ENCODE results near the gene VILL. TPM values are rescaled to one million over a fixed set of nuclear protein-coding genes. Genes with fewer than 3 reads are reported as not detected.

Gene VILL
- total and polyA plus RNA-seq, 2 of the 8 experiments (the other 6 are each of a cell fraction or from before 2014, with no cell fraction given): 4.1 to 4.2 TPM

- Histone ChIP-seq H3K4ac (replicated peaks; ENCODE audit: insufficient read length, low read depth, low read length) (no peak overlapping the region), H2AK5ac (ENCODE audit: low read depth, low read length) (no peak overlapping the region), H3K4me1 (replicated peaks in 1 of 4; ENCODE audit: control insufficient read depth in 3 of 4, insufficient read depth in 4 of 4, low read length in 3 of 4) (peaks cover 0 to 14% (median 7%) of the 10 kb centered on the region in 4 experiments; a peak in 6 of 7 replicates), H3K14ac (ENCODE audit: insufficient read length) (no peak overlapping the region), H2AFZ (ENCODE audit: low read length) (no peak overlapping the region), H3K4me2 (ENCODE audit: insufficient read depth in 1 of 2, low read depth in 2 of 2, low read length in 2 of 2) (no peak overlapping the region; a peak in 1 of 4 replicates), H2BK120ac (replicated peaks; ENCODE audit: low read depth, low read length) (no peak overlapping the region), H3K79me1 (ENCODE audit: low read depth, low read length) (no peaks in the 10 kb centered on the region), H3K23ac (ENCODE audit: insufficient read length) (no peak overlapping the region), H3K56ac (replicated peaks; ENCODE audit: insufficient read length, low read depth, low read length) (no peak overlapping the region), H3K4me3 (ENCODE audit: extremely low read depth in 1 of 4, insufficient read depth in 2 of 4, low read depth in 3 of 4, low read length in 4 of 4) (no peak overlapping the region), H3K27ac (ENCODE audit: low read depth, low read length) (no peak overlapping the region), H3K36me3 (ENCODE audit: control insufficient read depth in 2 of 4, insufficient read depth in 4 of 4, low read length in 3 of 4) (no peaks in the 10 kb centered on the region), H2BK20ac (ENCODE audit: low read length) (no peak overlapping the region), H4K5ac (ENCODE audit: insufficient read length, low read depth, low read length) (no peak overlapping the region), H4K20me1 (replicated peaks in 1 of 2; ENCODE audit: control insufficient read depth in 1 of 2, insufficient read depth in 2 of 2, low read length in 2 of 2) (no peaks in the 10 kb centered on the region), H2BK15ac (ENCODE audit: low read length) (no peak overlapping the region), H3K23me2 (ENCODE audit: low read depth, low read length) (peaks cover 7% of the 10 kb centered on the region), H3K9me3 (ENCODE audit: insufficient read depth in 2 of 2, low read depth in 1 of 2, low read length in 1 of 2) (no peaks in the 10 kb centered on the region), H4K8ac (ENCODE audit: extremely low read depth, insufficient read depth, low read length) (no peak overlapping the region), H2BK12ac (ENCODE audit: low read depth, low read length) (no peak overlapping the region), H2BK5ac (ENCODE audit: low read depth, low read length) (no peak overlapping the region), H3K79me2 (ENCODE audit: control insufficient read depth in 1 of 2, insufficient read depth in 2 of 2, low read length in 2 of 2) (no peaks in the 10 kb centered on the region), H3K27me3 (replicated peaks in 1 of 4; ENCODE audit: control insufficient read depth in 3 of 4, extremely low read depth in 1 of 4, insufficient read depth in 3 of 4, low read length in 3 of 4) (peaks cover 0 to 11% (median 3%) of the 10 kb centered on the region in 4 experiments; a peak in 4 of 7 replicates), H3K18ac (ENCODE audit: extremely low read depth, low read length) (no peak overlapping the region), H3K9ac (replicated peaks in 1 of 4; ENCODE audit: extremely low read depth in 1 of 4, low read depth in 3 of 4, low read length in 3 of 4) (no peak overlapping the region), H4K91ac (replicated peaks; ENCODE audit: insufficient read length, low read length) (no peak overlapping the region)
- POLR2A ChIA-PET (ENCODE audit: partially characterized antibody): no interaction called here
- CTCF ChIA-PET (ENCODE audit: partially characterized antibody): interaction anchor here (1.0 to 2.1 kb wide), 6 partner anchors 10 to 83 kb away, joined by 3 to 10 read pairs (median 4); no protein-coding TSS in a partner anchor
- WGBS, 2 experiments (ENCODE audit: extremely low coverage in 1 of 2, insufficient coverage in 1 of 2, insufficient read length in 1 of 2, insufficient replicate concordance in 2 of 2, low coverage in 1 of 2, low lambda C conversion rate in 2 of 2, missing lambda C conversion rate in 1 of 2): 78% methylated on average over 8 of the region's 8 CpGs; no CpG with 5 or more reads in 1 of the 2 experiments
- no peak for DNase-seq (ENCODE audit: low read depth in 1 of 2, low spot score in 2 of 2)
- FAIRE-seq: no peak
- TF ChIP-seq USF2 (IDR thresholded peaks at IDR 0.05; ENCODE audit: low read length): no peak
- no peak for TF ChIP-seq EZH2 (IDR thresholded peaks at IDR 0.05; ENCODE audit: low read depth, low read length, severe bottlenecking)
- TF ChIP-seq POLR2AphosphoS5 (IDR thresholded peaks at IDR 0.05; ENCODE audit: low read depth, low read length): no peak
- no peak for TF ChIP-seq SIX5 (IDR thresholded peaks at IDR 0.05; ENCODE audit: low read depth, low read length)
- TF ChIP-seq CHD1 (IDR thresholded peaks at IDR 0.05; ENCODE audit: low read depth, low read length): no peak
- TF ChIP-seq ATF3 (IDR thresholded peaks at IDR 0.05; ENCODE audit: insufficient read depth, low read depth, low read length): no peak
- TF ChIP-seq BCL11A (IDR thresholded peaks at IDR 0.05; ENCODE audit: low read depth in 2 of 2, low read length in 2 of 2): no peak
- TF ChIP-seq RXRA (IDR thresholded peaks at IDR 0.05; ENCODE audit: insufficient read depth, low read depth, low read length): no peak
- TF ChIP-seq JUND (IDR thresholded peaks at IDR 0.05; ENCODE audit: low read length): no peak
- no peak for TF ChIP-seq CTBP2 (IDR thresholded peaks at IDR 0.05; ENCODE audit: borderline replicate concordance, insufficient read depth, insufficient read length, low read length)
- no peak for TF ChIP-seq GABPA (IDR thresholded peaks at IDR 0.05; ENCODE audit: borderline replicate concordance, insufficient read depth, low read length)
- no peak for TF ChIP-seq POLR2A (IDR thresholded peaks at IDR 0.05; ENCODE audit: control extremely low read depth in 1 of 2, low read depth in 2 of 2, low read length in 2 of 2)
- no peak for TF ChIP-seq JUN (IDR thresholded peaks at IDR 0.05; ENCODE audit: low read depth, low read length)
These were observed 2.5 kb downstream of the VILL start for GRCh38 chr3:37993067-37993455.
